ENCODE data around the gene ERFL.

DNA sequence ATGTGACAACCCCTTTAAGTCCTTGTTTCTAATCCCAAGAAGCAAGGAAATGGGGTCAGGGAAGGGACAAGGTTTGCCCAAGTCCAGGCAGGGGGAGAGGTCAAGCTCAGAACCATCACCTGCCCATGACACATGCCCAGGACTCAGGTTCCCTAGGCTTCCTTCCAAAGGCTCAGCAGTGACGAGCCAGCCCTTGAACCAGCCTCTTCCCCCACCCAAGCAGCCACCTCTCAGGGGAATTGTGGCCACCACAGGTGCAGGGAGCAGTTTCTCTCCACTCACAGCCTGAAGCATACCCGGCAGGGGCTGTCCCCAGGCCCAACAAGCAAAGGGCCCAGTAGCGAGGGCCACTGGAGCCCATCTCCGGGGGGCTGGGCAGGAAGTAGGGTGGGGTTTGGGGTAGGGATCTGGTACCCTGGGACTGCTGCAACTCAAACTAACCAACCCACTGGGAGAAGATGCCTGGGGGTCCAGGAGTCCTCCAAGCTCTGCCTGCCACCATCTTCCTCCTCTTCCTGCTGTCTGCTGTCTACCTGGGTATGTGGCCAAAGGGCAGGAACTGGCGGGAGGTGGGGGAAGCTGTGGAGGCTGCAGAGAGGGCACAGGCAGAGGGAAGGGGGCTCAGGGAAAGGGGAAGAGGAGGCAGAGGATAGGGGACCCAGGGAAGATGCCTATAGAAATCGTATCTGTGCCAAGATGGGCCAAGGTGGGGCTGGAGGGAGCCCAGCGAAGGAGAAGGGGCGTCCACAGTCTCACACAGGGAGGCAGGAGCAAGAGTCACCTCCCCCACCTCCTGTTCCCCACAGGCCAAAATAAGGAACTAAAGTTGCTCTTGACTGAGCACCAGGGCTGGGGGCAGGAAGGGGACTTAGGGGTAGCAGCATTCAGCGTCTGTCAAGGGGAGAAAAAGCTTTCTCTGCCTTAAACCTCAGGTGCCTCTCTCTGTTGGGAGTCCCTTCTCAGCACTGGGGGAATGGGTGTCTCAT is 51.1 kb downstream of the ERFL start, which contains the start of gene CD79A:
- TF ChIP-seq, protein P1, sequence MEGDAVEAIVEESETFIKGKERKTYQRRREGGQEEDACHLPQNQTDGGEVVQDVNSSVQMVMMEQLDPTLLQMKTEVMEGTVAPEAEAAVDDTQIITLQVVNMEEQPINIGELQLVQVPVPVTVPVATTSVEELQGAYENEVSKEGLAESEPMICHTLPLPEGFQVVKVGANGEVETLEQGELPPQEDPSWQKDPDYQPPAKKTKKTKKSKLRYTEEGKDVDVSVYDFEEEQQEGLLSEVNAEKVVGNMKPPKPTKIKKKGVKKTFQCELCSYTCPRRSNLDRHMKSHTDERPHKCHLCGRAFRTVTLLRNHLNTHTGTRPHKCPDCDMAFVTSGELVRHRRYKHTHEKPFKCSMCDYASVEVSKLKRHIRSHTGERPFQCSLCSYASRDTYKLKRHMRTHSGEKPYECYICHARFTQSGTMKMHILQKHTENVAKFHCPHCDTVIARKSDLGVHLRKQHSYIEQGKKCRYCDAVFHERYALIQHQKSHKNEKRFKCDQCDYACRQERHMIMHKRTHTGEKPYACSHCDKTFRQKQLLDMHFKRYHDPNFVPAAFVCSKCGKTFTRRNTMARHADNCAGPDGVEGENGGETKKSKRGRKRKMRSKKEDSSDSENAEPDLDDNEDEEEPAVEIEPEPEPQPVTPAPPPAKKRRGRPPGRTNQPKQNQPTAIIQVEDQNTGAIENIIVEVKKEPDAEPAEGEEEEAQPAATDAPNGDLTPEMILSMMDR (IDR thresholded peaks at IDR 0.05; ENCODE audit: control extremely low read depth in 1 of 3, insufficient read depth in 1 of 3, low read depth in 1 of 3, low read length in 3 of 3): no peak
- TF ChIP-seq CHD2 (IDR thresholded peaks at IDR 0.05; ENCODE audit: low read length): no peak
- no peak for TF ChIP-seq POLR2AphosphoS5 (IDR thresholded peaks at IDR 0.05; ENCODE audit: low read depth, low read length)
- TF ChIP-seq EP300 (IDR thresholded peaks at IDR 0.05; ENCODE audit: borderline replicate concordance in 1 of 2, low read depth in 2 of 2, low read length in 2 of 2): no peak
- TF ChIP-seq POLR2A (IDR thresholded peaks at IDR 0.05; ENCODE audit: control extremely low read depth in 1 of 2, low read depth in 2 of 2, low read length in 2 of 2): no peak
- no peak for TF ChIP-seq ZNF274 (IDR thresholded peaks at IDR 0.05; ENCODE audit: borderline replicate concordance, extremely low read depth, low read length)
- TF ChIP-seq CHD1 (IDR thresholded peaks at IDR 0.05; ENCODE audit: low read depth, low read length): no peak
- TF ChIP-seq SP1 (IDR thresholded peaks at IDR 0.05; ENCODE audit: low read depth, low read length): no peak
- TF ChIP-seq RAD21 (IDR thresholded peaks at IDR 0.05 in 1 of 2, conservative IDR thresholded peaks at IDR 0.05 in 1 of 2; ENCODE audit: low read depth in 2 of 2, low read length in 2 of 2): no peak
- TF ChIP-seq FOSL1 (IDR thresholded peaks at IDR 0.05; ENCODE audit: insufficient read depth, low read depth, low read length): no peak
- TF ChIP-seq EZH2 (IDR thresholded peaks at IDR 0.05; ENCODE audit: low read depth, low read length, severe bottlenecking): no peak
- no peak for TF ChIP-seq KDM1A (IDR thresholded peaks at IDR 0.05; ENCODE audit: borderline replicate concordance, low read length)
- TF ChIP-seq USF2 (IDR thresholded peaks at IDR 0.05; ENCODE audit: low read length): no peak

All from H1 (cell line).